ENCODE results near the gene LRRC36. TPM values are rescaled to one million over a fixed set of nuclear protein-coding genes. Genes with fewer than 3 reads are reported as not detected.

LRRC36 gene
- total and polyA plus RNA-seq, 2 of the 8 experiments (the other 6 are each of a cell fraction or from before 2014, with no cell fraction given): 0.15 TPM; not detected in 1

DNA sequence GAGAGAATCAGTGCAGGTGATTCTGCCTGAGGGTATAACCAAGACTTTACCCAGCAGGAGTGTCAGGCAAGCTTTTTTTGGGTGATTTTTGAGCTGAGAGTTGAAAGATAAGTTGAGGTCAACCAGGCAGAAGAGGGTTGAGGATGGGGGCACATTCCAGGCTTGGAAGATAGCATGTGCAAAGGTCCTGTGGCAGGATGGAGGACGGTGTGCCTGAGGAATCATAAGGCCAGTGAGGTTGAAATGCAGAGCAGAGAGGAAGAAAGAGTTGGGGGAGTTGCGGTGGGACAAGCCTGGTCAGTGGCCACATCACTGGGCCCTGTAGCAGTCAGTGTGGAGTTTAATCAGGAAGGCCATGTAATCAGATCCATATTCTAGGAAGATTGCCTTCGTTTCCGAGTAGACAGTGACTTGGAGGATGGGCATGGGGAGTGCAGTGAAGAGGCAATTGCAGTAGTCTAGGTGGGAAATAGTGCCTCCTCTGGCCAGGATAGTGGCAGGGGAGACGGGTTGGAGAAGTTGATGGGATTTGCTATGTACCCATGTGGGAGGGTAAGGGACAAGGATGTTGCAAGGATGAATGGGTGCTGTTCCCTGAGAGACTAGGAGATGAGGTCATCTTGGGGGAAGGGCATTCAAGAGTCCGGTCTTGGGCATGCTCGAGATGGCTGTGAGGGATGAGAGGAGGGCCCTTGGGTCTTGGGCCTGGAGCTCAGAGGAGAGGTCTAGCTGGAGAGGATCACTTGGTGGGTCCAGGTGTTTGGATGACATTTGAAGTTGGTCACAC lies 43.4 kb upstream of the LRRC36 start:
- Histone ChIP-seq H4K8ac (ENCODE audit: extremely low read depth, insufficient read depth, low read length) (no peak overlapping the region), H3K27ac (ENCODE audit: low read depth, low read length) (no peak overlapping the region), H4K91ac (replicated peaks; ENCODE audit: insufficient read length, low read length) (no peak overlapping the region), H3K27me3 (replicated peaks in 1 of 4; ENCODE audit: control insufficient read depth in 3 of 4, extremely low read depth in 1 of 4, insufficient read depth in 3 of 4, low read length in 3 of 4) (peaks cover 0 to 15% (median 12%) of the 10 kb centered on the region in 4 experiments; a peak in 5 of 7 replicates), H3K9me3 (ENCODE audit: insufficient read depth in 2 of 2, low read depth in 1 of 2, low read length in 1 of 2) (no peaks in the 10 kb centered on the region), H3K56ac (replicated peaks; ENCODE audit: insufficient read length, low read depth, low read length) (no peak overlapping the region), H2BK20ac (ENCODE audit: low read length) (no peak overlapping the region), H3K23ac (ENCODE audit: insufficient read length) (no peak overlapping the region), H2BK15ac (ENCODE audit: low read length) (no peak overlapping the region), H3K79me2 (ENCODE audit: control insufficient read depth in 1 of 2, insufficient read depth in 2 of 2, low read length in 2 of 2) (no peaks in the 10 kb centered on the region), H4K20me1 (replicated peaks in 1 of 2; ENCODE audit: control insufficient read depth in 1 of 2, insufficient read depth in 2 of 2, low read length in 2 of 2) (peaks cover 2 to 9% of the 10 kb centered on the region in 2 experiments), H3K4me1 (replicated peaks in 1 of 4; ENCODE audit: control insufficient read depth in 3 of 4, insufficient read depth in 4 of 4, low read length in 3 of 4) (peaks cover 0 to 2% (median 0%) of the 10 kb centered on the region in 4 experiments; a peak in 1 of 7 replicates), H2AK5ac (ENCODE audit: low read depth, low read length) (no peak overlapping the region), H3K14ac (ENCODE audit: insufficient read length) (no peak overlapping the region), H3K4me2 (ENCODE audit: insufficient read depth in 1 of 2, low read depth in 2 of 2, low read length in 2 of 2) (no peak overlapping the region), H3K18ac (ENCODE audit: extremely low read depth, low read length) (no peak overlapping the region), H2BK12ac (ENCODE audit: low read depth, low read length) (no peak overlapping the region), H3K79me1 (ENCODE audit: low read depth, low read length) (no peaks in the 10 kb centered on the region), H2BK120ac (replicated peaks; ENCODE audit: low read depth, low read length) (no peak overlapping the region), H2BK5ac (ENCODE audit: low read depth, low read length) (no peak overlapping the region), H3K9ac (replicated peaks in 1 of 4; ENCODE audit: extremely low read depth in 1 of 4, low read depth in 3 of 4, low read length in 3 of 4) (no peak overlapping the region), H2AFZ (ENCODE audit: low read length) (no peak overlapping the region), H3K4me3 (ENCODE audit: extremely low read depth in 1 of 4, insufficient read depth in 2 of 4, low read depth in 3 of 4, low read length in 4 of 4) (no peak overlapping the region), H3K4ac (replicated peaks; ENCODE audit: insufficient read length, low read depth, low read length) (no peak overlapping the region), H3K23me2 (ENCODE audit: low read depth, low read length) (peaks cover 4% of the 10 kb centered on the region; the same call in 1 of the 2 replicates), H3K36me3 (ENCODE audit: control insufficient read depth in 2 of 4, insufficient read depth in 4 of 4, low read length in 3 of 4) (no peaks in the 10 kb centered on the region), H4K5ac (ENCODE audit: insufficient read length, low read depth, low read length) (no peak overlapping the region)
- POLR2A ChIA-PET (ENCODE audit: partially characterized antibody): interaction anchor here (1.4 kb wide), 1 partner anchor 12 kb away, joined by 5 read pairs; no protein-coding TSS in a partner anchor
- CTCF ChIA-PET (ENCODE audit: partially characterized antibody): interaction anchor here (0.6 to 10.5 kb wide), 24 partner anchors 9 to 306 kb away, joined by 3 to 217 read pairs (median 6); partner anchors contain the start of genes FHOD1, KCTD19, LRRC36 and SLC9A5
- WGBS, 2 experiments (ENCODE audit: extremely low coverage in 1 of 2, insufficient coverage in 1 of 2, insufficient read length in 1 of 2, insufficient replicate concordance in 2 of 2, low coverage in 1 of 2, low lambda C conversion rate in 2 of 2, missing lambda C conversion rate in 1 of 2): 91% methylated on average over 7 of the region's 7 CpGs; no CpG with 5 or more reads in 1 of the 2 experiments
- no peak for DNase-seq (ENCODE audit: low read depth in 1 of 2, low spot score in 2 of 2)
- FAIRE-seq: no peak
- no peak for TF ChIP-seq SP4 (IDR thresholded peaks at IDR 0.05; ENCODE audit: low read length)
- no peak for TF ChIP-seq SIX5 (IDR thresholded peaks at IDR 0.05; ENCODE audit: low read depth, low read length)
- no peak for TF ChIP-seq CHD2 (IDR thresholded peaks at IDR 0.05; ENCODE audit: low read length)
- TF ChIP-seq TEAD4 (IDR thresholded peaks at IDR 0.05; ENCODE audit: low read depth, low read length): no peak
- no peak for TF ChIP-seq TAF1 (IDR thresholded peaks at IDR 0.05; ENCODE audit: low read depth, low read length)
- no peak for TF ChIP-seq TBP (IDR thresholded peaks at IDR 0.05; ENCODE audit: low read depth, low read length)
- TF ChIP-seq KDM1A (IDR thresholded peaks at IDR 0.05; ENCODE audit: borderline replicate concordance, low read length): 0 out of 2 replicates have a peak, but pooled peaks have one; percentile 45
- TF ChIP-seq CTCF (IDR thresholded peaks at IDR 0.05; ENCODE audit: control extremely low read depth in 1 of 3, insufficient read depth in 1 of 3, low read depth in 1 of 3, low read length in 3 of 3): peak in 2 of 3 experiments; percentile 28 to 36; a peak in 2 of 4 replicates
- no peak for TF ChIP-seq RAD21 (IDR thresholded peaks at IDR 0.05 in 1 of 2, conservative IDR thresholded peaks at IDR 0.05 in 1 of 2; ENCODE audit: low read depth in 2 of 2, low read length in 2 of 2)
- TF ChIP-seq JUND (IDR thresholded peaks at IDR 0.05; ENCODE audit: low read length): no peak
